Thyroid gland (tissue), 4 donors: ENCODE data around the gene ACACB. TPM values are rescaled to one million over a fixed set of nuclear protein-coding genes. Genes with fewer than 3 reads are reported as not detected.

Source experiments
- DNase-seq, 2 donors: peaks; one replicate each; pipeline ENCODE4 v3.0.0-alpha.2; 2019
- H3K27ac ChIP-seq, 3 donors: fragments of 200-600 bp; sonication (generic); 1 replicate in 2 of 3; 2 replicates in 1 of 3; pipeline ENCODE4 v1.5.1; 2016 to 2019; ENCODE audit warnings: mild to moderate bottlenecking in 1 of 3, moderate library complexity in 1 of 3
- H3K27me3 ChIP-seq: fragments of 200-600 bp; sonication (generic); one replicate; pipeline ENCODE4 v1.5.1; 2019
- H3K36me3 ChIP-seq, 2 donors: fragments of 200-600 bp; sonication (generic); one replicate each; pipeline ENCODE4 v1.5.1; 2016 to 2019
- H3K4me1 ChIP-seq, 2 donors: fragments of 200-600 bp; sonication (generic); one replicate each; pipeline ENCODE4 v1.5.1; 2017 to 2019
- H3K4me3 ChIP-seq, 3 donors: fragments of 200-600 bp; sonication (generic); replicated peaks in 1 of 3; 1 replicate in 2 of 3; 2 replicates in 1 of 3; pipeline ENCODE4 v1.5.1; 2016; ENCODE audit warnings: mild to moderate bottlenecking in 1 of 3
- H3K9me3 ChIP-seq: fragments of 200-600 bp; sonication (generic); one replicate; pipeline ENCODE4 v1.5.1; 2017
- POLR2A ChIP-seq, 2 donors: fragments of 450-650 bp; IDR thresholded peaks; one replicate each; pipeline ENCODE4 v1.6.1; 2017; ENCODE audit warnings: antibody characterized with exemption in 2 of 2, mild to moderate bottlenecking in 2 of 2, moderate library complexity in 1 of 2
- WGBS, 2 donors: methylation state at CpG; one replicate each; pipeline ENCODE4 v1.1.5; 2017; 5-methylcytosine and 5-hydroxymethylcytosine counted together
- intact Hi-C: fragments of 100-400 bp; cut with DNase I; formaldehyde crosslinking; loops from one replicate; pipeline ENCODE4 v1.15.1; 2023
- total RNA-seq, 4 donors: library from RNA; depleted of rRNA; stranded (reverse); fragments of >200 nt; gene quantifications; one replicate each; pipeline ENCODE4 v1.2.3, GENCODE V29; 2016
- TF ChIP-seq, protein P1 (sequence below), 6 experiments: fragments of 200-600 bp in 3 of 6; fragments of 450-650 bp in 3 of 6; sonication (generic) in 3 of 6; IDR thresholded peaks; one replicate each; pipeline ENCODE4 v1.5.1; 2016 to 2019; ENCODE audit warnings: antibody characterized with exemption in 6 of 6, mild to moderate bottlenecking in 2 of 6, inconsistent platforms in 1 of 6, moderate library complexity in 1 of 6

ACACB gene
- total RNA-seq, 4 donors from 2014 or later, result 115 to 178 (median 140) TPM

DNA sequence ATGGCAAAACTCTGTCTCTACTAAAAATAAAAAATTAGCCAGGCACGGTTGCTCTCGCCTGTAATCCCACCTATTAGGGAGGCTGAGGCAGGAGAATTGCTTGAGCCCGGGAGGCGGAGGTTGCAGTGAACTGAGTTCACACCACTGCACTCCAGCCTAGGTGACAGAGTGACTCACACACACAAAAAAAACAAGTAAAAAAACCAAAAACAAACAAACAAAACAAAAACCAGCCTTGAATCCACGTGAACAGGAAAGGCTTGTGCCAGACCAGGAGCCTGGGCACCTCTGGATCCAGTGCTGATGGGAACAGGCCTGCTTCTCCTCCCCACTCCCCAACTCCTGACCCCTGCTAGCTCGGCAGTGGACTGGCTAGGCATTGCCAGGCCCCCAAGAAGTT is 189.2 kb downstream of the ACACB start:
- Histone ChIP-seq H3K27me3 (peaks cover 8% of the 10 kb centered on the region), H3K36me3 (no peaks in the 10 kb centered on the region), H3K9me3 (no peaks in the 10 kb centered on the region), H3K4me3 (no peak overlapping the region), H3K4me1 (peaks cover 8 to 14% of the 10 kb centered on the region in 2 donors), H3K27ac (no peak overlapping the region)
- TF ChIP-seq POLR2A (IDR thresholded peaks at IDR 0.05), result no peak
- no peak for DNase-seq
- WGBS, 2 donors, result 69 to 70% methylated on average over 6 of the region's 6 CpGs
- intact Hi-C loops, result no loop called here

DNA sequence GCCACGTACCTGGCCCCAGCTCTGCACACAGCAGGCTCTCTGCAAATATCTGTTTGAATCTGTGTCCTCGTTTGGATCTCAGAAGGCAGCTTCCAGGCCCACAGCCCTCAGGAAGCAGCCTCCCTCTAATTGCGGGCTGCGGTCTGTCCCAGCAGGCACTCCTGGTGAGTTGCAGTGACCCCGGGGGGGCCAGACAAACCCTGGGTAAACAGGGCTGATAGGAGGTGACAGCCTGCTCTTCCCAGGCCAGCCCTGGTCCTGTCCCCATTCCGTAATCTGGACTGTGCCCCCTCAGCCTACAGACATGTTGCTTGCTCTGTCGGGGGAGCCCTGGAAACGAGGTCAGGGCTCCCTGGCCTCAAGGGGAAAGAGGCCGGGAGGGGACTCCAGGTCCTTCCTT is 190.7 kb downstream of the ACACB start:
- Histone ChIP-seq H3K36me3 (no peaks in the 10 kb centered on the region), H3K27ac (no peak overlapping the region), H3K4me1 (peaks cover 8 to 14% of the 10 kb centered on the region in 2 donors), H3K4me3 (no peak overlapping the region), H3K27me3 (peaks cover 8% of the 10 kb centered on the region), H3K9me3 (no peaks in the 10 kb centered on the region)
- 58 to 81% methylated on average over 5 to 7 of the region's 9 CpGs for WGBS, 2 donors
- TF ChIP-seq, protein P1, sequence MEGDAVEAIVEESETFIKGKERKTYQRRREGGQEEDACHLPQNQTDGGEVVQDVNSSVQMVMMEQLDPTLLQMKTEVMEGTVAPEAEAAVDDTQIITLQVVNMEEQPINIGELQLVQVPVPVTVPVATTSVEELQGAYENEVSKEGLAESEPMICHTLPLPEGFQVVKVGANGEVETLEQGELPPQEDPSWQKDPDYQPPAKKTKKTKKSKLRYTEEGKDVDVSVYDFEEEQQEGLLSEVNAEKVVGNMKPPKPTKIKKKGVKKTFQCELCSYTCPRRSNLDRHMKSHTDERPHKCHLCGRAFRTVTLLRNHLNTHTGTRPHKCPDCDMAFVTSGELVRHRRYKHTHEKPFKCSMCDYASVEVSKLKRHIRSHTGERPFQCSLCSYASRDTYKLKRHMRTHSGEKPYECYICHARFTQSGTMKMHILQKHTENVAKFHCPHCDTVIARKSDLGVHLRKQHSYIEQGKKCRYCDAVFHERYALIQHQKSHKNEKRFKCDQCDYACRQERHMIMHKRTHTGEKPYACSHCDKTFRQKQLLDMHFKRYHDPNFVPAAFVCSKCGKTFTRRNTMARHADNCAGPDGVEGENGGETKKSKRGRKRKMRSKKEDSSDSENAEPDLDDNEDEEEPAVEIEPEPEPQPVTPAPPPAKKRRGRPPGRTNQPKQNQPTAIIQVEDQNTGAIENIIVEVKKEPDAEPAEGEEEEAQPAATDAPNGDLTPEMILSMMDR (IDR thresholded peaks at IDR 0.05), result no peak
- intact Hi-C loops, result no loop called here
- no peak for DNase-seq

DNA sequence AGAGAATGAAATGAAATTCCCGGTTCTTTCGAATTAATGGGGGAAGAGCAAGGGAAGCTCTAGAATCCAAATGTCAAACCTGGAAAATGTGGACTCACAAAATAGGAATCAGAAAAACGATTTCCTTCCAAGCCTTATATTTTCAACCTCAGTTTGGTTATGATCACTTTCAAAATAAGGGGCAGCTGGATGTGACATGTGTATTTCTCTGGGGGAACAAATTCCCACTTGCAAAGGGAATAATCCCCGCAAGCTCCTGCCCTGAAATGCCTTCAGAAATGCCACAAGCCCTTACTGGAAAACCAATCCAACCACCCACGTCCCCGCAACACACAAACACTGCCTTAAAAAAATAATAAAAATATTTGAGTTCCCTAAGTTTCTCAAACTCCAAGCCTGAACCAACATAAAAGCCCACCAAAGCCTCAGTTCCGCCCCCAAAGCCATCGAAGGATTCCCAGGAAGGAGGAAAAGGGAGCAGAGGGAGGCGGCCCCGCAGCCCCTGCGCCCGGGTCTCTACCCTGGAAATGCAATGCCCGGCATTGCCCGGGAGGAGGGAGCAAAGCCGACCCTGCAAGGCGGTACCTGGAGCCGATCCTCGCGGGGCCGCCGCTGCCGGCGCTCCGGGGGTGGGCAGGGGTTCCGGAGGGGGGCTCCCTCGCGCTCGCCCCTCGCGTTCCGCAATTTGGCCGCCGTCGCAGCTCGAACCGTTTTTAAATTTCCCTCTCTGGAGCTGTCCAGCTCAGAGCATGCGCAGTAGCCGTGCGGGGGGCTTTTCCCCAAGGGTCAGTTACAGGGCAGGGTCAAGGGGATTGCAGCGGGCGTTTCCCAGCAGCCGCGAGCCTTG is 192.4 kb downstream of the ACACB start, which contains the start of gene FOXN4:
FOXN4 (minus strand) TSS at position 751 of the 847 bp plus-strand sequence. CDS start 963 bp downstream, outside the sequence.
- DNase-seq, result no peak

DNA sequence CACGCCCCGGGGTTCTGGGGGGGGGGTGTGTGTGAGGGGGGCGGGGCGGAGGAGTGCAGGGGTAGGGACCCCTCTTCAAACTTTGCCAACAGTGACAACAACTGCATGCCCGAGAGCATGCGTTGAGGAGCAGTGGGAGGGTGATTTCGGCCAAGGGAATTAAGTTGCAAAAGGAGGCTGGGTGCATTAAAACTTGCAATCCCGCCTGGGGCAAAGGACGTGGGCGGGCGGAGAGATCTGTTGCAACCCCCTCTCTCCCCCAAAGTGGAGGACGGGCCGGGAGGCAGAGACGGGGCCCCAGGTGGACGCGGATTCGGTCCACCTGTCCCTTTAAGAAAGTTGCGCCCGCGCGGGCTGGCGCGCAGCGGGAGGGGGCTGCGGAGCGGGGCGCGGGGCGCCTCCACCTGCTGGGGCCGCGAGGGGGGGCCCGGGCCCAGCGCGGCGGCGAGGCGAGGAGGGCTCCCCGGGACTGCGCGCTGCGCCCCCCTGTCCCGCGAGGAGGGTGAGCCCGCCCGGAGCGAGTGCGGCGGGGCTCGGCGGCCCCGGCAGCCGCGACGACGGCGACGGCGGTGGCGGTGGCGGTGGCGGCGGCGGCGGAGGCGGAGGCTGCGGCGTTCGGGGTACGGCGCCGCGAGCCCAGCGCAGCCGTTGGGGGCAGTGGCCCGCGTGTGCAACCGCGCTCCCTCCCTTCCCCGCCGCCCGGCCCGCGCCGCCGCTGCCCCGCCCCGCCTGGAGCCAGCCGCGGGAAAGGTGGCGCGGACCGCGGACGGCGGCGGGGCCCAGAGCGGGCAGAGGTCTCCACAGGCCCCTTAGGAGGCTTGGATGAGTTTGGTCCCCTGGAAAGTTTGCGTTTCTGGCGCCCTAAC is 193.2 kb downstream of the ACACB start:
- no peaks in the 10 kb centered on the region for H3K36me3 ChIP-seq
- TF ChIP-seq POLR2A (IDR thresholded peaks at IDR 0.05), result no peak
- TF ChIP-seq, protein P1 (IDR thresholded peaks at IDR 0.05), result no peak
- H3K27ac ChIP-seq, result no peak overlapping the region
- H3K4me1 ChIP-seq, result peaks cover 8 to 14% of the 10 kb centered on the region in 2 donors
- DNase-seq, result peak in 1 of 2 donors; percentile 6
- WGBS, 2 donors, result 1 to 4% methylated on average over 11 to 13 of the region's 99 CpGs
- intact Hi-C loops, result no loop called here
- peak overlapping the region in 1 of 3 donors; percentile 30 for H3K4me3 ChIP-seq
- no peaks in the 10 kb centered on the region for H3K9me3 ChIP-seq
- H3K27me3 ChIP-seq, result peaks cover 8% of the 10 kb centered on the region

More for the DNA sequence above, 192.4 kb downstream of the ACACB start, which contains the start of gene FOXN4:
- no peaks in the 10 kb centered on the region for H3K36me3 ChIP-seq
- intact Hi-C loops, result no loop called here
- H3K9me3 ChIP-seq, result no peaks in the 10 kb centered on the region
- peaks cover 8 to 14% of the 10 kb centered on the region in 2 donors for H3K4me1 ChIP-seq
- WGBS, 2 donors, result 14 to 18% methylated on average over 16 to 19 of the region's 43 CpGs
- H3K4me3 ChIP-seq, result peak within 1 kb of the TSS in 1 of 3 donors; percentile 30
- no peak for TF ChIP-seq POLR2A (IDR thresholded peaks at IDR 0.05)
- TF ChIP-seq, protein P1 (IDR thresholded peaks at IDR 0.05), result no peak
- no peak within 1 kb of the TSS for H3K27ac ChIP-seq
- peaks cover 8% of the 10 kb centered on the region for H3K27me3 ChIP-seq

DNA sequence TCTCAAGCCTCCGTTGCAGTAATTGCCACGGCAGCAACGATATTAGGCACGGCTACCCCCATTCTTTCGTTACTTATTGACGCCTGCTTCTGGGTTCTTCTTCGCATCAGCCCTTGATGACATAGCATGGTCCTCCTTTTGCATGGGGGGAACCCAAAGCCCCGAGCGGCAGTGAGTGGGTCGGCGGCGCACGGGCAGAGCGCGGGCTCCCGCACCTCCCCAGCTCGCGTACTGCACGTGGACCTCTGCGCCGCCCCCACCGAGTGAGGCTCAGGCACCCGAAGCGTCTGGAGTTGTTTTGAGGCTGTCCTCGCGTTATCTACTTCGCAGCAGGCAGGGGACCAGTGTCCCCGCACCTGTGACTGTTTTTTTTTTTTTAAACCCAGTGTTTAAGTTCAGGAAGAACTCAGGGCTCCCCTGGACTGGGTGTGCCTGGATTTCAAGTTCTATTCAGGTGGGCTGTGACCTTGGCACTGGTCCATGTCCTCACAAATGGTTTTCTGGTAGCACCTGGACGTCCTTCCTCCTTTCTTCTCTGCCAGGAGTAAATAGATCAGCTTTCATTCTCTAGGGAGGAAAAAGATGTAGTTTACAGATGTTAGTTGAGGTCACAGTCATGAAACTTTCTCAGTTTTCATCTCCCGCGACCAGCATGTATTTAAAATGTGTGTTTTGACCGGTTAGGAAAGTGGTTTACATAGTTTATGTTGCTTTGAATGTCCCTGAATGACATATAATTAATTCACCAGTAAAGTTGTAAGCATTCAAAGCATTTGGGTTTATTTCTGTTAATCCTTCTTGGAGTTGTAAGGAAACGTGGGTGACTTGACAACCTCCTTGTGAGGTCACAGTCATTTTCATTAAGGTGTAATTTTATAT is 194.1 kb downstream of the ACACB start:
- Histone ChIP-seq H3K36me3 (no peaks in the 10 kb centered on the region), H3K27ac (no peak overlapping the region), H3K9me3 (no peaks in the 10 kb centered on the region), H3K27me3 (peaks cover 8% of the 10 kb centered on the region), H3K4me1 (peaks cover 8 to 14% of the 10 kb centered on the region in 2 donors), H3K4me3 (peak overlapping the region in 1 of 3 donors; percentile 26)
- DNase-seq, result no peak
- WGBS, 2 donors, result 10 to 12% methylated on average over 30 to 31 of the region's 33 CpGs
- intact Hi-C loops, result no loop called here
- TF ChIP-seq, protein P1 (IDR thresholded peaks at IDR 0.05), result no peak
- no peak for TF ChIP-seq POLR2A (IDR thresholded peaks at IDR 0.05)
